OCI-LY7 (cell line): ENCODE data around the gene NFATC4.

ENCODE experiments used
- CTCF ChIP-seq: fragments of 200-600 bp; sonication (generic); conservative IDR thresholded peaks from 2 replicates; pipeline ENCODE4 v1.5.1; 2014; ENCODE audit warnings: mild to moderate bottlenecking, antibody characterized with exemption, low read length, moderate library complexity, mixed read lengths
- EZH2phosphoT487 ChIP-seq: fragments of 200-600 bp; sonication (generic); IDR thresholded peaks from 2 replicates; pipeline ENCODE4 v1.6.1; 2018; ENCODE audit warnings: low read depth, borderline replicate concordance, mild to moderate bottlenecking, mixed run types, antibody characterized with exemption, low read length, moderate library complexity, mixed read lengths

GRCh38 chr14:24325963-24326362, 42.0 kb upstream of the NFATC4 start:
- TF ChIP-seq CTCF (no peak), EZH2phosphoT487 (no peak)
